ENCODE measurements around the gene NEB.

NEB gene

DNA sequence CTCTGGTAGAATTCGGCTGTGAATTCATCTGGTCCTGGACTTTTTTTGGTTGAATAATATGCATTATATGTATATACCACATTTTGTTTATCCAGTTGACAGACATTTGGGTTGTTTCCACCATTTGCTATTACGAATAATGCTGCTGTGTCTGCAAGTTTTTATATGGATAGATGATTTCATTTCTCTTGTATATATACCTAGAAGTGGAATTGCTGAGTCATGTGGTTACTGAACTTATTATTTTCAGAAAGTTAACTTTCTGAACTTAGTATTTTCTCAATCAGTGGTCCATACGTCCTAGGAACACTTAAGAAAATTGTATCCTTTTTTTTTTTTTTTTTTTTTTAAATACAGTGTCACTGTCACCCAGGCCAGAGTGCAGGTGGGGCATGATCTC, 261.3 kb downstream of the NEB start:
- TF ChIP-seq, protein P1, sequence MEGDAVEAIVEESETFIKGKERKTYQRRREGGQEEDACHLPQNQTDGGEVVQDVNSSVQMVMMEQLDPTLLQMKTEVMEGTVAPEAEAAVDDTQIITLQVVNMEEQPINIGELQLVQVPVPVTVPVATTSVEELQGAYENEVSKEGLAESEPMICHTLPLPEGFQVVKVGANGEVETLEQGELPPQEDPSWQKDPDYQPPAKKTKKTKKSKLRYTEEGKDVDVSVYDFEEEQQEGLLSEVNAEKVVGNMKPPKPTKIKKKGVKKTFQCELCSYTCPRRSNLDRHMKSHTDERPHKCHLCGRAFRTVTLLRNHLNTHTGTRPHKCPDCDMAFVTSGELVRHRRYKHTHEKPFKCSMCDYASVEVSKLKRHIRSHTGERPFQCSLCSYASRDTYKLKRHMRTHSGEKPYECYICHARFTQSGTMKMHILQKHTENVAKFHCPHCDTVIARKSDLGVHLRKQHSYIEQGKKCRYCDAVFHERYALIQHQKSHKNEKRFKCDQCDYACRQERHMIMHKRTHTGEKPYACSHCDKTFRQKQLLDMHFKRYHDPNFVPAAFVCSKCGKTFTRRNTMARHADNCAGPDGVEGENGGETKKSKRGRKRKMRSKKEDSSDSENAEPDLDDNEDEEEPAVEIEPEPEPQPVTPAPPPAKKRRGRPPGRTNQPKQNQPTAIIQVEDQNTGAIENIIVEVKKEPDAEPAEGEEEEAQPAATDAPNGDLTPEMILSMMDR (IDR thresholded peaks at IDR 0.05), result no peak

DNA sequence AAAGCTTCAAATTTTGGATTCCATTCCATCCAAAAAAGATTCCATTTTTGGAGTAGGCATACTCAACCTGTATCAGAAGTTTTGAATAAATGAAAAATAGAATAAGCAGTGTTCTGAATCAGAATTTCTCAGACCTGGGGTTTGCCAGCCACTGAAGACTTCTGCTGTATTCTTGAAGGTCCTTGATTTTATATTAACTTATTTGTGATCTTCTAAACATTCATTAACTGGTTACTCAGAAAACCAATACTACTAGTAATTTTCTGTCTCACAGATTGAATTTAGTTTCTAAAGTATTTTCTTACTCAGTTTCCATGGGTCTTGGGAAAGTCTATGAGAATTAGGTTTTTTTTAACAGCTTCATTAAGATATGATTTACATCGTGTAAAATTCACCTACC, 263.7 kb downstream of the NEB start:
- TF ChIP-seq, protein P1 (IDR thresholded peaks at IDR 0.05), result no peak

DNA sequence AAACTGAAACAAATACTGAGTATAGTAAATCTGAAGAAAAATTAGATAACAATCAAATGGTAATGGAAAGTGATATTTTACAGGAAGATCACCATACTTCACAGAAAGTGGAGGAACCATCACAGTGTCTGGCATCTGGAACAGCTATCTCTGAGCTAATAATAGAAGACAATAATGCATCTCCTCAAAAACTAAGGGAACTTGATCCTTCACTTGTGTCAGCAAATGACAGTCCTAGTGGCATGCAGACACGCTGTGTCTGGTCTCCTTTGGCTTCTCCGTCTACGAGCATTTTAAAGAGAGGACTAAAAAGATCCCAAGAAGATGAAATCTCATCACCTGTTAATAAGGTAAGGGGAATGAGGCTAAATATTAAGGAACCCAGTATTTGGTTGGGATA, 268.5 kb downstream of the NEB start:
- TF ChIP-seq, protein P1 (IDR thresholded peaks at IDR 0.05), result no peak

DNA sequence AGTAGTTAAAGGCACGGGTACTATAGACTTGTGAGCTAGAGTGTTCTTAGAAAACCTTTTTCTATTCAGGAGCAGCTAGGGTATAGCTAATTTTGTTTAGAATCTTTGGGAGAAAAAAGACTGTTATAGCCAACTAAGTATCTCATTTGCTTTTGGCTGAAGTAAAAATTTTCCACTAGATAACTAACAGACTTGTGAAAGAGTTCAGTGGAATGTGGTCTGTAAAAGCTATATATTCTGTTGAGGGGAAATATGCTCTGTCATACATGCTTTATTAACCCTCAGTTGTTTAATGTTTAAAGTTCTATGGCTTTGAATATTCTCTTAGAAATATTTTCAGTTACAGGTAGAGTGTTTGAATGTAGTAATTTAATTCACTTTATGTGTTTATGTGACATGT, 274.9 kb downstream of the NEB start:
- TF ChIP-seq, protein P1 (IDR thresholded peaks at IDR 0.05), result no peak

DNA sequence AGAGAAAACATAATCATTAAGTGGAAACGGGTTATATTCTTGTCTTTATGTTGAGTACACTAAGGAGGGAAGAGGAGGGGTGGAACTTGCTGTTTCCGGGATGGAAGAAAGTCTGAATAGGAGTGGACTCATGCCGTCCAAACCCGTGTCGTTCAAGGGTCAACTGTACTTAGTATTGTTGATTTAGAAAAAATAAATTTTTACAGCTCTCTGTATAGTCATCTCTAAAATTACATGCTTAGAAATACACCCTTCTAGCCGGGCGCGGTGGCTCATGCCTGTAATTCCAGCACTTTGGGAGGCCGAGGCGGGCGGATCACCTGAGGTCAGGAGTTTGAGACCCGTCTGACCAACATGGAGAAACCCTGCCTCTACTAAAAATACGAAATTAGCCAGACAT, 295.1 kb downstream of the NEB start:
- TF ChIP-seq, protein P1 (IDR thresholded peaks at IDR 0.05), result no peak

DNA sequence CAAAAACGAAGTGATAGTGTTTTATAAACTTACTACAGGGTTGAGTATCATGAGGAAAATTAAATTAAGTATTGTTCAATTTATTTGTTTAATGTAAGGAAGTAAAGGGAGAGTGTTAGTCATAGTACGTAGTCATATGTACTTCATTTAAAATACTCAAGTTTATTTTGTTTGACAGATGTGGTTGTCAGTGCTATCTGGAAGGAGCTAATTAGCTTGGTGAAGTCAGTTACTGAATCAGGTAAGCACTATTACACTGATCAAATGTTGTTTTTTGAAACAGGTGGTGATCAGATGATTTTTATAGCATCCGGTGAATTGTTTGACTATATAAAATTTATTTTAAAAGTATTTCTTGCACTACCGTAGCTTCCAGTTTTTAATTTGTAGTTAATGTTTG, 295.8 kb downstream of the NEB start:
- TF ChIP-seq, protein P1 (IDR thresholded peaks at IDR 0.05), result no peak

DNA sequence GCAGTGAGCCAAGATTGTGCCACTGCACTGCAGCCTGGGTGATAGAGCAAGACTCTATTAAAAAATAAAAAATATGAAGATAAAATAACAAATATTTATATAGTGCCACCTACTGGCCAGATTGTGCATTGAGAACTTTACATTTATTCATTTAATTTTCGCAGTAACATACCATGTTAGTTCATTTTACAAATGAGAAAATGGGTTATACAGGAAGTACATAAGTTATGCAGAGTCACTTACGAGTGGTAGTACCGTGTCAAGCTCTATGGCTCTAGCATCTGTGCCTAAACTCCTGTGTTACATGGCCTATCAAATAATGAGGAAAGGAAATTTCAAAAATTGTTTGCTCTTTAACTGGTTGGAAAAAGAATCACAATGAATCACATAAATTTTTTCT, 296.6 kb downstream of the NEB start:
- TF ChIP-seq, protein P1 (IDR thresholded peaks at IDR 0.05), result peak; percentile 57

Measured in LNCAP (cell line).